Astrocyte (in vitro differentiated cells and primary cell): ENCODE results near the gene STRA6. TPM values are rescaled to one million over a fixed set of nuclear protein-coding genes. Genes with fewer than 3 reads are reported as not detected.

Source experiments
- DNase-seq: peaks from one replicate; pipeline ENCODE4 v3.0.0-alpha.2; 2010; ENCODE audit warnings: low read depth
- FAIRE-seq: peaks from 2 replicates; lab custom pipeline; 2011; peaks lifted over from hg19 to GRCh38; lab: Jason Lieb, UNC
- H2AFZ ChIP-seq: 2 replicates; pipeline ENCODE4 v1.6.0; 2012; ENCODE audit warnings: low read depth, low read length, inconsistent platforms
- H3K27ac ChIP-seq: 2 replicates; pipeline ENCODE4 v1.5.1; 2011; ENCODE audit warnings: low read depth, low read length, inconsistent platforms
- H3K27me3 ChIP-seq: 2 replicates; pipeline ENCODE4 v1.6.0; 2011; ENCODE audit warnings: low read length, inconsistent platforms; ENCODE audit not compliant: insufficient read depth
- H3K36me3 ChIP-seq: 2 replicates; pipeline ENCODE4 v1.5.1; 2011; ENCODE audit warnings: low read length, inconsistent platforms; ENCODE audit not compliant: insufficient read depth
- H3K4me1 ChIP-seq: 2 replicates; pipeline ENCODE4 v1.5.1; 2011; ENCODE audit warnings: low read length, inconsistent platforms; ENCODE audit not compliant: insufficient read depth
- H3K4me2 ChIP-seq: 2 replicates; pipeline ENCODE4 v1.6.0; 2012; ENCODE audit warnings: low read length, inconsistent platforms
- H3K4me3 ChIP-seq: 2 replicates; pipeline ENCODE4 v1.5.1; 2011; ENCODE audit warnings: low read depth, mild to moderate bottlenecking, low read length, inconsistent platforms; ENCODE audit not compliant: insufficient read depth
- H3K79me2 ChIP-seq: 2 replicates; pipeline ENCODE4 v1.6.0; 2012; ENCODE audit warnings: mild to moderate bottlenecking, low read length, inconsistent platforms; ENCODE audit not compliant: insufficient read depth
- H3K9ac ChIP-seq: 2 replicates; pipeline ENCODE4 v1.6.0; 2012; ENCODE audit warnings: mild to moderate bottlenecking, low read length, inconsistent platforms
- H3K9me3 ChIP-seq: 2 replicates; pipeline ENCODE4 v1.5.1; 2012; ENCODE audit warnings: low read depth, mild to moderate bottlenecking, low read length, inconsistent platforms; ENCODE audit not compliant: insufficient read depth
- H4K20me1 ChIP-seq: 2 replicates; pipeline ENCODE4 v1.6.0; 2012; ENCODE audit warnings: low read length, inconsistent platforms; ENCODE audit not compliant: insufficient read depth
- H3K27ac Mint-ChIP-seq: one replicate; pipeline ENCODE4 v1.8.0; 2021; ENCODE audit warnings: mild to moderate bottlenecking, mixed read lengths; ENCODE audit not compliant: unreplicated experiment
- H3K27me3 Mint-ChIP-seq: one replicate; pipeline ENCODE4 v1.8.0; 2021; ENCODE audit warnings: low read depth, mixed read lengths; ENCODE audit not compliant: unreplicated experiment
- H3K36me3 Mint-ChIP-seq: one replicate; pipeline ENCODE4 v1.8.0; 2021; ENCODE audit warnings: low read depth, mixed read lengths; ENCODE audit not compliant: unreplicated experiment
- H3K4me1 Mint-ChIP-seq: one replicate; pipeline ENCODE4 v1.8.0; 2021; ENCODE audit warnings: low read depth, mixed read lengths; ENCODE audit not compliant: unreplicated experiment
- H3K4me3 Mint-ChIP-seq: one replicate; pipeline ENCODE4 v1.8.0; 2021; ENCODE audit warnings: mild to moderate bottlenecking, moderate library complexity, mixed read lengths; ENCODE audit not compliant: unreplicated experiment
- H3K9me3 Mint-ChIP-seq: one replicate; pipeline ENCODE4 v1.8.0; 2021; ENCODE audit warnings: mild to moderate bottlenecking, mixed read lengths; ENCODE audit not compliant: unreplicated experiment
- EZH2 ChIP-seq: IDR thresholded peaks from 2 replicates; pipeline ENCODE4 v1.6.1; 2012; ENCODE audit warnings: mild to moderate bottlenecking, low read length, inconsistent platforms; ENCODE audit not compliant: insufficient read depth
- total RNA-seq: library from RNA; stranded (reverse); gene quantifications from 2 replicates; pipeline ENCODE4 v1.2.1, GENCODE V29; 2021
- TF ChIP-seq, protein P1 (sequence below): IDR thresholded peaks from 2 replicates; pipeline ENCODE4 v1.5.1; 2011; ENCODE audit warnings: low read depth, mild to moderate bottlenecking, inconsistent platforms, low read length, moderate library complexity; ENCODE audit not compliant: insufficient read depth

Gene STRA6
- total RNA-seq, 1 donor from 2014 or later: 7.2 TPM

DNA sequence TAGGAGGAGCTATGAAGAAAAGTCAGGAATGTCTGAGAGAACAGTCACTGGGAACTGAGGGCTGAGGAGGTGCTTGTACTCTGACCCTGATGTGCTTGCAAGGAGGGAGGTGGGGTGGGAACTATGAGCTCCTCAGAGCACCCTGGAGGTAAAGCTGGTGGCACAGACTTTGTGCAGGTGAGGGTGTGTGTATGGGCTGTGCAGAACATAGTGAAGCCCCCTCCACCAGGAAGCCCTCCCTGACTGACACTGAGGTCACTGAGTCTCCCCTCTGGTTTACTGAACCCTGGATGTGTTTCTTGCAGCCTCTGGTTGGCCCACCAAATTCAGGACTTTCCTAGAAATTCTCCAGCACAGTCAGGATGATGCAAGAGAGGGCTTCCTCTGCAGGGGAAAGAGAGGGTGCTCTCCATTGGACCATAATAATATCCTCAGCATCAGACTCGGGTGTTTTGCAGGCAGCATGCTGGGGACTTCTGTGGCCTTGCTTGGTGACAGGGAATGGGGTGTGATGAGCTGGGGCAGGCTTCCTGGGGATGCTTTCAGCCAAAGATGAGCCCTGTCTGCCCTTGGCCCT is 30.5 kb downstream of the STRA6 start:
- peaks cover 2% of the 10 kb centered on the region for H3K36me3 Mint-ChIP-seq

DNA sequence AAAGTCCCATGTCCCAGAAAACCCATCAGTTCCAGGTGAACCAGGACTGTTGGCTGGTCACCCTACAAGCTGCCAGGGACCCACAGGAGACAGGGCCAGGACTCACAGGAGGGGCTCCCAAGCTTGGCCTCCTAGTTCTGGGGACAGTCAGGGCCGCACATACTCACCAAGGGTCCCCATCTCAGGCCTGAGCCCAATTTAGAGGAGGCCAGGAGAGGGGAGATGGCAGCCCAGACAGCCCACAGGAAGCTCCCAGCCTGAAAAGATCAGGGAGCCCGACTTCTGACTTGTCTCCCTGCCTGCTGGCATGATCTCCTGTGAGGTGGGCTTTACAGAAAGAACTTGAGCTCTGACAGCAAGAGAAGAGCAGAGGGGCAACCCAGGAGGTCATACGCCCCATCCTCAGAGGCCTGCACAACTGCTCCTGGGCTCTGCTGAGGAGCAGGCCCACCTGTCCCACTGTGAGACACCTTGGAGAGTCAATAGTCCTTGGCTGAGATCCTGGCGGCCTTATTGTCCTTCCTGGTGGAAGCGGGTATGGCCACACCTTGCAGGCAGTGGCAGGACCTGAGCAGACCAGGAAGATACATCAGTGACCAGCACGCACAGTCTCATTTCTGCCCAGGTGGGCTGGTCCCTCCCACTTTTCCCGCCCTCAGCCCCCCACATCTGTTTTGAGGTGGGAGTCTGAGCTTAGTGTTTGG is 31.6 kb downstream of the STRA6 start:
- DNase-seq (no peak), FAIRE-seq (no peak)
- Histone ChIP-seq H3K27ac (no peak overlapping the region), H3K79me2 (no peaks in the 10 kb centered on the region), H3K4me3 (no peak overlapping the region), H3K9ac (no peak overlapping the region), H3K9me3 (no peaks in the 10 kb centered on the region), H3K36me3 (no peaks in the 10 kb centered on the region), H2AFZ (no peak overlapping the region), H3K27me3 (no peaks in the 10 kb centered on the region), H3K4me1 (peaks cover 18% of the 10 kb centered on the region), H4K20me1 (no peaks in the 10 kb centered on the region), H3K4me2 (no peak overlapping the region)
- H3K9me3 Mint-ChIP-seq: peaks cover 3% of the 10 kb centered on the region
- H3K27me3 Mint-ChIP-seq: peaks cover 41% of the 10 kb centered on the region
- H3K4me1 Mint-ChIP-seq: peaks cover 9% of the 10 kb centered on the region
- peak overlapping the region; percentile 41 for H3K27ac Mint-ChIP-seq
- H3K36me3 Mint-ChIP-seq: no peaks in the 10 kb centered on the region
- no peak overlapping the region for H3K4me3 Mint-ChIP-seq
- TF ChIP-seq, protein P1, sequence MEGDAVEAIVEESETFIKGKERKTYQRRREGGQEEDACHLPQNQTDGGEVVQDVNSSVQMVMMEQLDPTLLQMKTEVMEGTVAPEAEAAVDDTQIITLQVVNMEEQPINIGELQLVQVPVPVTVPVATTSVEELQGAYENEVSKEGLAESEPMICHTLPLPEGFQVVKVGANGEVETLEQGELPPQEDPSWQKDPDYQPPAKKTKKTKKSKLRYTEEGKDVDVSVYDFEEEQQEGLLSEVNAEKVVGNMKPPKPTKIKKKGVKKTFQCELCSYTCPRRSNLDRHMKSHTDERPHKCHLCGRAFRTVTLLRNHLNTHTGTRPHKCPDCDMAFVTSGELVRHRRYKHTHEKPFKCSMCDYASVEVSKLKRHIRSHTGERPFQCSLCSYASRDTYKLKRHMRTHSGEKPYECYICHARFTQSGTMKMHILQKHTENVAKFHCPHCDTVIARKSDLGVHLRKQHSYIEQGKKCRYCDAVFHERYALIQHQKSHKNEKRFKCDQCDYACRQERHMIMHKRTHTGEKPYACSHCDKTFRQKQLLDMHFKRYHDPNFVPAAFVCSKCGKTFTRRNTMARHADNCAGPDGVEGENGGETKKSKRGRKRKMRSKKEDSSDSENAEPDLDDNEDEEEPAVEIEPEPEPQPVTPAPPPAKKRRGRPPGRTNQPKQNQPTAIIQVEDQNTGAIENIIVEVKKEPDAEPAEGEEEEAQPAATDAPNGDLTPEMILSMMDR: no peak
- TF ChIP-seq EZH2: no peak

More for the DNA sequence above, 30.5 kb downstream of the STRA6 start:
- peaks cover 3% of the 10 kb centered on the region for H3K9me3 Mint-ChIP-seq
- Histone ChIP-seq H3K9me3 (no peaks in the 10 kb centered on the region), H3K79me2 (no peaks in the 10 kb centered on the region), H2AFZ (no peak overlapping the region), H3K4me1 (peaks cover 28% of the 10 kb centered on the region), H3K27ac (no peak overlapping the region), H3K4me3 (no peak overlapping the region), H4K20me1 (no peaks in the 10 kb centered on the region), H3K36me3 (no peaks in the 10 kb centered on the region), H3K4me2 (no peak overlapping the region), H3K9ac (no peak overlapping the region), H3K27me3 (no peaks in the 10 kb centered on the region)
- DNase-seq: no peak
- TF ChIP-seq, protein P1: no peak
- no peak for TF ChIP-seq EZH2
- peak overlapping the region; percentile 34 for H3K27ac Mint-ChIP-seq
- H3K27me3 Mint-ChIP-seq: peaks cover 44% of the 10 kb centered on the region
- peaks cover 18% of the 10 kb centered on the region for H3K4me1 Mint-ChIP-seq
- H3K4me3 Mint-ChIP-seq: no peak overlapping the region
- FAIRE-seq: no peak
